GM21737 (cell line): ENCODE measurements around the gene SLC22A5.

Experiments used
- ATAC-seq: cut with Tn5 transposase; IDR thresholded peaks from one replicate; pipeline ENCODE4 v1.9.1; 2021; ENCODE audit warnings: mild to moderate bottlenecking, moderate library complexity; ENCODE audit not compliant: unreplicated experiment

Gene SLC22A5

GRCh38 chr5:132439521-132440089 lies 70.1 kb downstream of the SLC22A5 start:
- ATAC-seq, result no peak

GRCh38 chr5:132444061-132444460 lies 74.6 kb downstream of the SLC22A5 start:
- no peak for ATAC-seq
